HG03175 (cell line): ENCODE results near the gene RNASEL.

ENCODE experiments used
- ATAC-seq: cut with Tn5 transposase; IDR thresholded peaks from one replicate; pipeline ENCODE4 v1.9.1; 2021; ENCODE audit warnings: mild to moderate bottlenecking, moderate library complexity; ENCODE audit not compliant: unreplicated experiment

The RNASEL gene

DNA sequence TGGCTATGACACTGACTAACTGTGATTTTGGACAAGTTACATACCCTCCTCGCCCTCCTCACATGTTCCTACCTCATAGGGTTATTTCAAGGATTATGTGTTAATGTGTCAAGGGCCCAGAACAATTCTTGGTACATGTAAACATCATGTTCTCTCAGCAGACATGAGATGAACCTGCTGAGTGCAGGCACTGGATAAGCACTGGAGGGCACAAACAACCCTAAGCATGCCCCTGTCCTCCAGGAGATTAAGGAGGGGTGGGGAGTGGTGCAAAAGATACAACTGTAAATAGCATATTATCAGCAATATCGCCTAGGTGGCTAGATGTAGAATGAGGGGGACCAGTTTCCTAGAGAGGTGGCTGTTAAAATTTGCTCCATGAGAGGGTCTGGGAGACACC, 32.9 kb upstream of the RNASEL start:
- ATAC-seq = no peak

DNA sequence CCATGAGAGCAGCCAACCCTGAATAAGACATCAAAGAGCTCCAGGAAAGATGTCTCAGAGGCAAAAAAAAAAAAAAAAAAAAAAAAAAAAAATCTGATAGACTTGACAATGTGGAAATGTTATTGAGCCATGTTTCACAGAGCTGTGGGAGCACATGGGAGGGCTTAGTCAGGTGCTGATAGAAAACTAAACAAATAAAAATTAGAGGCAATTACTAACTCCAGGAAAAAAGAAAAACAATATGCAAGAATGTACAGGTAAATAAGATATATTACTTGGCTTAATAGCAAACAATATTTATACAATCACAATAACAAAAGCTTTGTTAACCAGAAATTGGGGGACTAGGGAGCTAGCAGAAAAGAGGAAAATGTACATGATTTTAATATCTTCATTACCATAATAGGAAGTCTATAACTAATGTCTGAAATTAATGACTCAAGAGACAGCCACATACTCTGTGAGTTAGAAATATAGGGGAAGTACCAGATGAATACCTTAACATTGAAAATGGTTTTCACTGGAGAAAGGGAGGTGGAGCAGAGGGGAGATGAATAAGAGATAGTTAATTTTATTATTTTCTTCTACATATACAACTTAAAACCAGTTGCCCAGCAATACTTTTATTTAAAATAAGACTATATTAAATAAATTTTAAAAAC, 32.0 kb upstream of the RNASEL start:
- no peak for ATAC-seq

DNA sequence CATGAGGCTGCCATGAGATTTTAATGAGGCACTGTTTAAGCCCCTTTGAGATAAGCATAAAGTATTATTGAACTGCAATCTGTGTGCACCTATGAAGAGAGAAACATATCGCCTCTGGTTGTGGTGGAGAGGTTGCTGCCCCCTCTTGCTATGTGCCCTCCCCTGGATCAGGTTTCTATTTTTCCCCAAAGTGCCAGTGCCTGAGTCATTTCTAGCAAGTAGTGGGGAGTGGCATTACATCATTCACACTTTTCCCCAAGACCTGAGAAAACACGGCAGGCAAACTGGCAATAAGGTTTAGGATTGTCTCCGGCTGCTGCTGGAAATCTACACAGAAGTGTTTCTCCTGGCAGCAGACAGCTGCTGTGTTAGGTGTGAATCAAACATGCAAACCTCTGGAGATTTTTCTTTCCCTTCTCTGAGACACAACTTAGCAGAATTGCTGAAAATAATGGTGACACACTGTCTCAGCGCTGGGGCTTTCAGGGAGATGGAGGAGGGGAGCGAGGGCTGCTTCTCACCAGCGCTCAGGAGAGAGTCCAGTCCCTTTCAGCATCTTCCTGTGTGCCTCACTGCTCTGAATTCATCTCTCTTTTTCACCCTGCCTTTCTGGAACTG, 28.8 kb upstream of the RNASEL start:
- ATAC-seq = no peak

DNA sequence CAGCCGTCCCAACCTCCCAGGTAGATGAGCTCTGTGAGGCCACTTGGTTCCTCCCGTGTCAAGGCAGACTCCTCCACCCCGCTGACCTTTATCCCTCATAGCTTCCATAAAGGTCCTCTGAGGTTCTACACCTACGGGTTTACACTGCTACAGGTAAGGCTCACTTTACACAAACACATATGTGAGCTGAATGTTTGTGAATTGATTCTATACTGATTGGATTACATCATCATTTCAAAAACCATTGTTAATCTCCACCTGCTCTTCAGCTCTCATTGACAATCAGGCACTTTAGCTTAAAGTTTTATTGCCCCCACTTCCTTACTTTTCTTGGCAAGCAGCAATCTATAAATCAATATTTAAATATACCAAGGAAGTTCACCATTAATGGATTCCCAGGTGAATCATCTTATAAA, 28.0 kb upstream of the RNASEL start:
- ATAC-seq = no peak

DNA sequence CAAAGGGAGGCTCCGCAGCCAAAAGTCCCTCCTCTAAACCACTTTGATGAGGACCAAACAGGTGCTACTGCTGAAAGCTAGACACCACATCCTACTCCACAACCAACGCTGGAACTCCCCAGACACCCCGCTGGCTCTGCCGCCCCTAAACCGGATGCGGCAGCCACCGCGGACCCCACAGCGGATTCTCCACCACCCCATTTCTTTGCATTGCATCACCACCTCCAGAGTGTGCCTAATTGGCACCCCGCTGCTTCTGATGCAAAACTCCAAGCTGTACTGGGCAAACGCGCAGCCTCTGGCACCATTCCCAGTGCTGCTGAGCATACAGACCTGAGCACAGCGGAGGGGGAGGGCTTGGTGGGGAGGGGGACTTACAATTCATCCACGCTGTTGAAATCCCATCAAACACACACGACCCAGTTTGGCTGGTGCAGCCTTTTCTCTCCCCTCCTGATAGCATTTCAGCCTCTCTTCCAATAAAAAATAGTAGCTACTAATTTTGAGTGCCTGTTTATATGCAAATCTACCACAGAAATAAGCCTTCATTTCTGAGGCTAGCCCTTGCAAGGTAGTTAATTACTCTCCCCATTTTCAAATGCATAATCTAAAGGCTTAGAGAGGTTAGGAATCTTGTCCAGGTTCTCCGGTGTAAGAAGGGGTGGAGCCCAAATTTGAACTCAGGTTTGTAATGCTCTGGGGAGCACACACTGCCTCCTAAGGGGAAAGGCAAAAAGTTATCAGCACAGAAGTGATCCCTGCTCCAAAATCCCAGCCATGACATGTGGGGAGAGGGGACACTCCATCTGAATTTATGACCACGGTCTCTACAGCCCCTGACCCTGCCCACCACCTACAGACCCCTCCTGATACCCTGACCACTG, 27.3 kb upstream of the RNASEL start:
- ATAC-seq = peak; percentile 71

DNA sequence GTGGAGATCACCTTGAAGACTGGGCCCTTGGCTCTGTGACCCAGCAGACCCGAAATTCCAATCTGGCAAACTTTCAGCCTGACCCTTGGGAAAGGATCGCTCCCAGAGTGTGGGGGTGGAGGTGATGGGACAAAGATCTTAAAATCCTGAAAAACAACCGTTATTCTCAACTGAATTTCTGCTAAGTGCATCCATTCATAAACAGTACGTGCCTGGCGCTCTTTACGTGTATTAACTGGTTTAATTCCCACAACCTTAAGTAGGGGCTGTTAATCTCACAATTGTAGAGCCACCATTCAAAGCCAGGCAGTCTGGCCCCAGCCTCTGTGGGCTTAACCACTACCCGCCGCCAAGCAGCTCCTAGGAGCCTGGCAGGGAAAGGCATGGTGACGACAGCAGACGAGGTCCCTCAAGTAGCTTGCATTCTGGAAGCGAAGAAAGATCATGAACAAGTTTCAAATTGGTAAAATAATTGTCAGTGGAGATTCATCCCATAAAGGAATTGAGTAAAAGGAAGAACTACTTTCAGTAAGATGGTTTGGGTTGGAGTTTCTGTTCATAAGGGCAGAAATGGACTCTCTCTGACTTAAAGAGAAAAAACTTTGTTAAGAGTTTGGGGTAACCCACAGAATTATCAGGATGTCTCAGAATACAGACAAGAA, 26.5 kb upstream of the RNASEL start:
- peak; percentile 22 for ATAC-seq

DNA sequence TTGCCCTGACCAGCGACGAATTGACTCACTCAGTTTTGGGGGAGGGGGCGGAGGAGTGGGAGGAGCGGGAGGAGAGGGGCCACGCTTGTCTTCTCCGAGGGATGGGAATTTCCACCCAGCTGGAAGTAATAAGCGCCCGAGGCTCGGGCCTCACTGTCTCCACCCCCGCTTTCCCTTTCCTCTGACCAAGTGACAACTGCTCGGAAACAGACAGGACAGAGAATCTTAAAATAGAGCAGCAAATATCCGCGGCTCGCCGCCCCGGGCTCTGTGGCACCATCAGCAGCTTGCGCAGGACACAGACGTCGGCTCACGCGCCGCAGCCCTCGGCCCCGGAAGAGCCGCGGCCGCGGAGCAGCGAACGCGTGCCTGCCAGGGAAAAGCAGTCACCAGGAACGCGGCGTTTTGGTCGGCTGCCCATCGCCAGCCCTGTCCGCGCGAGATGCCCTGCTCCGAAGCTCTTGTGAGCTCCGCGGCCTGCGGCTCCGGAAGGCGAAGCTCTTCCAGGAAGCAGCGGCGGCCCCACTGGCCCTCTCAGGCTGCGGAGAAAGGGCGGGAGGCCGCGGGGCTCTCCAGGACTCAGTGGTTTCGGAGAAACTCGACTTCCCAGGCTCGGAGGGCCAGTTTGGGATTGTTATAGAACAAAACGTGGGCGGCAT, 25.9 kb upstream of the RNASEL start:
- ATAC-seq = peak; percentile 47

DNA sequence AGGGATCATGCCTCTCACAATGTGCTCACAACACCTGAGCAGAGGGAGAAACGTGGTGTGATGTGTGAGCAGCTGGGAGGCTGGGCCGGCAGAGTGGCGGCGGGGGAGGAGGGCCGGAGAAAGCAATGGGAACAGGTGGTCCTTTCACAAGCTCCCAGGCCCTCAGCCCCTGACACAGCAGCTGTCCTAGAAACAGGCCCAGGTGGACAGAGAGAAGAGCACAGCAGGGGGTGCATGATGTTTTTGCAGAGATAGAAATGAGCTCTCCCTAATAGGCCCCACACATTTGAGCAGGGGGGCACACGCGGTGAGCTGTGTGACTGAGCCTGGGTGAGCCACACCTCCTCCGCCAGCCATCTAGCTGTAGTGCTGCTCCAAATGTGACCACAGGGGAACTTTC, 22.7 kb upstream of the RNASEL start:
- ATAC-seq = no peak

DNA sequence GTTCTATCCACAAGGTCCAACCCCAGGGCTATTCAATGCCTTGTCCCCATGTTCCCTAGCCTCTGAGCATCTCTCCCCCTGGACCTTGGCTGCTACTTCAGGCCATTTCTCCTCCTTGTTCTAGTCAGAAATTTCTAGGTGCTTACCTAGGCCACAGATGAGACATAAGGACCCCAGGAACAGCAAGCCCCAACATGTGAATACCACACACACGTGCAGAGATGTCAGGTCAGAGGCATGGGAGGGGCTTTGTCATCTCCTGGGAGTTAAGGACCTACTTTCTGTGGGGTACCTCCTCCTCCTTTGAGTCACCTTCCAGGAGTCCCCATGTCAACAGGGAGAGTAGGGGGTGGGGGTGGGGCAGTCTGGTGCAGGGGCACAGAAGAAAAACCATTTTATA, 22.3 kb upstream of the RNASEL start:
- ATAC-seq = no peak

DNA sequence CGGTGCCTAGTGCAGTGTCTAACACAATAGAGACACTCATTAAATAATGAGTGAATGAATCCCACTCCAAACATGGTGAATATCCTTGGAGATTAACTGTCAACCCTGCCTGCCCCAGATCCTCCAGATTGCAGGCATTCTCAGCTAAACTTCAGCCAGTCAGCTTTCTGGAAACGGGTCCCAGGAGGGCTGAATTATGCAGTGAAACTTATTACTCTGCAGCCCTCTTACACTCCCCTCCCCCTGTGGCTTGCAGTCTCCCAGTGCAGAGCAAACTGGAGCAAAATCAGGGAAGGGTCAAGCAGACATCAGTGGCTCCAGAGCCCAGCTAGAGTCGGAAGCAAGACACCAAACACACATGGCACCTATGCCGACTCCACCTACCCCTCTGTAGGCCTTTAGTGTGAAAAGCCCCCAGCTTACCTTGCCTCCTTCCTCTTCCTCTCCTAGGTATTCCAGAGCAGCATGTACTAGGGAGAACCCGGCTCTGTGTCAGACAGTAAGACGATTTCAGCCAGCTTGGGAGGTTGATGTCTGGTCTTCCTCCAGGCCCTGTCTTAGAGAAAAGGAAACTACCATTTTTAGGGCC, 21.6 kb upstream of the RNASEL start:
- ATAC-seq = no peak

DNA sequence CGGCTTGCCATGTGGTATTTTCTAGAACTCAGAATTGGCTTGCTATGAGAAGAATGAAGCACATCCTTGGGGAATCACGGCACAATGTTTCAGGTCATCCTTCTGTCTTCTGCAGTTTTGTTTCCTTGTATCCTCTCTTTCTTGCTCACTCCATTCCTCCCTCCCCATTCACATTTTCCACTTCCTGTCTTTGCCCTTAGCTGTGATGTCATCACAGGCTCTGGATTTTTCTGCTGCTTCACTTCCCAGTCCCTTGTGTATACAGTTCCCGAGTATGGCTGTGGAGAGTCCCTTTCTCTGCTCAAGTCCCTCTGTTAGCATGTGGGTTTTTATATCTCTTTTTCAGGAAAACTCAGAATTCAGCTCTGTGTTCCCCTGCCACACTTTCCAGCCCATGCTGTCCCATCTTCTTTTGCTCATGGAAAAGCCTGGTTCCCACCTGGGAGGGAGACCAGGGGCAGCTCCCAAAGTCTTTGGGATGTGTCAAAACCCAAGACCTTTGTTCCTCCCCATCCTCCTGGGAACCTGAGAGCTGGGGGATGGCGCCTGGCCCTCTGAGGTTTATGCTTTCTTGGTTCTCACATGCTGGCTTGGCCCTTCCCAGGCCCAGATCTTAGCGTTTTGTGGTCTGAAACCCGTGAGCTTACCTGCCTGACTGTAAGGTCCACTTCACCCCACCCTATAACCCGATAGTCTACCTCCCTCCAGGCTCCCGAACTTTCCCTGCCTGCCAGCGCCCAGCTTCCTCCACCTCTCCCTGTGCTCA, 20.0 kb upstream of the RNASEL start:
- ATAC-seq = no peak

DNA sequence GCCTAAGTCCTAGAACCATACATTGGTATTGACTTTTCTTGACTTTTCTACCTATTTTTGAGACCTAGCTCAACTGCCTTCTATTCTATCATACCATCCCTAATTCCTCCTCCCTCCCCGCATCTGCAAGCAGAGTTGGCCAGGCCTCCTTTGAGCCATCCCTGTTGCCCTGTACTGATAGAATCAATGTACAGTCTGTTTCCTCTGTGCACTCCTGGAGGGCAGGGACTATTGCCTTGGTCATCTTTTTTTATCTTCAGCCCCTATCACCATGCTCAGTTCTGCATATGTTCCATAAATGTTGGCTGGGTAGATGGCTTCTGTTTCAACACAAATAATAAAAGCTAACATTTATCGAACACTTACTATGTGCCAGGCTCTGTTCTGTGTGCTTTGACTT, 19.2 kb upstream of the RNASEL start:
- no peak for ATAC-seq

DNA sequence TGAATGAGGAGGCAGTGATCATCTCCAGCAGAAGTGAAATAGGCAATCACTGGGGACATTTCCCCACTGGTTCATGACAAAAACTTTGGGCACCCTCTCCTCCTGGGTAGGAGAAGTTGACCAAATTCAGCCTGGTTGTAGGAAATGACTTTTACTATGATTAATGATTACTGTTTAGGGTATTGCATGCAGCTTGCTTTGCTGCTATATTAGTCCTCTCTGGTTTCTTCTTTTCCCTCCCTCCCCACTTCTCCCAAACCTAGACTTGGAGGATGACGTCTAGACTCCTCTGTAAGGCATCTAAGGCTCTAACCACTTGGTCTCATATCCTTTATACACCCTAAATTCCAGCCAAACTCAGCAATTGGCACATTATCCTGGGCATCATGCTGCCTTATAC, 18.5 kb upstream of the RNASEL start:
- no peak for ATAC-seq

DNA sequence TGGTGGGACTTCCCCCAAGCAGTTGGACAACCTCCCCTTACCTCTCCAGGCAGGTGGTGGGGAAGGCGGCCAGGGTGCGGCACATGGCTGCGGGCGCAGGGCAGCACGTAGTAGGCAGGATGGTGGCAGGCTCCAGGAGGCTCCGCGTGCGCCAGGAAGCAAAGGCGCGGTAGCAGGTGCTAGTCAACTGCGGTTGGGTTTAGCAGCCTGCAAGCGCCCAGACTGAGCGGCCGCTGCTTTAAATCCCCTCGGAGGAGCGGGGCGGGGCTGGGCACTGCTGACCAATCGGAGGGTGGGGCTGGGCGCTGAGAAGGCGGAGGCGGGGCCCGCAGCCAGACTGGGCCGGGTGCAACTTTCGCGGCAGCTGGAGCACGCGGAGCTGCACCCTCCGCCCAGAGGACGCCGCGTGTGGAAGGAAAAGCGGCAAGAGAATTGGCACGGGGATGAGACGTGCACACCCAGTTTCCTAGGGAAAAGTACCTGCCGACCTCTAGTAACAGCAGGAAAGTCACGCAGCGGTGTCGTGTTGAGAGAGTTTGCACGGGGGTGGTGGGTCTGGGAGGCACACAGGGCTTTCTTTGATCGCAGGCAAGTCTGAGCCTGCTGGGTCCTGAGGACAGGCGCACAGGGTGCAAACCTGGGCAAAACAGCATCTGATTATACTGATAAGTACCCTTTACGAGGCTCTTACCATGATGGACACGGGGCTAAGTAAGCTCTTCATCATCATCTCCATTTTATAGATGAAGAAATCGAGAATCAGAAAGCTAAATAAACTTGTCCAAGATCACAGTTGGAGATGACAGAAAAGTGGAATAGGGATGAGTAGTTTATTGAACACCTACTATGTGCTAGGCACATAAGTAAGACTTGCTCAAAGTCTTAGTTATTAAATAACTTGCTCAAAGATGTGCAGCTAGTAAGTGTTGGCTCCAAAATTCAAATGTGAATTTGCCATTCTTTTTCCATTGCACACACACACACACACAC, 15.4 kb upstream of the RNASEL start, which contains the start of gene RGS16:
TSS of gene RGS16 (minus strand) at position 215 of the 990 bp plus-strand sequence. CDS start at position 85, 130 bp downstream.
- peak; percentile 92 for ATAC-seq

DNA sequence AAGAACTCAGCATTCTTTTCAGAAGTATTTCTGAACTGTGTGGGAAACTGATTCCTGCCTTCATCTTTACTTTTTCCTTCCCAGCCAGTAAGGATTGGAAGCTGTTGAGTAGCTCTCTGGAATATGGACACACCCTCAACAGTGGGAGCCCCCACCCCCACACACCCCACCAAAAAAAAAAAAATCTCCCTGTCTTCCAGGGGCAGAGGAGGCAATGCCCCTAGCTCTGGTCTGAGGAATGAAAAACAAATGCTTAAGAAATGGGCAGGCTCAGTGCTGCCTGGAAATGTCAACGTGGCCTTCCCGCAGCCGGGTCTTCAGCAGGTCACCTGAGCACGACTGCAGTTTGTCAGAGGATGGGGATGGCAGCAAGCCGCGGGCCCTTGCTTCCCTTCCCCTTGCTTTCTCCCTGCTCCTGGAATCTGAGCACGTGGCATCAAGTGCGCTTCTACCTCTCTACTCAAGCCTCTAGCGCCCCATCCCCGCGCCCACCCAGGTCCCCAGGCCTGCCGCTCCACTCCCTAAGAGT, 14.7 kb upstream of the RNASEL start:
- peak; percentile 15 for ATAC-seq

DNA sequence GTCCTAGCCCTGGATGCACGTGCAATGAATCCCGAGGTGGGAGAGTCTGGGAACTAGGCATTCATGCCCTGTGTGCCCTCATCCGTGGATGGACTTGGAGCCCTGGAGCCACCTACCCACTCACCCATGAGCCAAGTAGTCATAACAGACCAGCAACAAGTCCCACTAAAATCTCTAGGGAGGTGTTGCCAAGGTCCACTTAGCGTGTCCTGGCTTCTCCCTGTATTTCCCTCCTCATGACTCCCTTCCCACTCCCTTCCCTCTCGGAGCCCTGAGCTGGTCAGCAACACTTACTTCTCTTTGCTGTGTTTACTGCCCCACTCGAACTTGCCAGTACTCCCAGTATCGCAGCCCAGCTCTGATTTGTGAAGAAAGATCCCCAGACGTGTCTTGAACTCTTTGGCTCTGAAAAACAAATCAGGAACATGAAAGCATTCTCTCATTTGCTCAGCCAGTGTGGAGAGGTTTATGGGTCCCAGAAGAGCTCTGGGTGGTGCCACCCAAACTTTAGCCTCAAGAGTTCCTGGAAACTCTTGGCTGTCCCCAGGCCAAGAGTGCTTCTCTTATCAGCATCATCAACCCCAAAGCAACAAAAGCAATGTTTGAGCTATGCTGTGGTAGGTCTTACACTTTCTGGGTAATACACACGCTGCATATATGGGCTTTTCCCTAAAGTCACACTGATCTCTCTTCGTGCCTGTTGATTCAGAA, 14.0 kb upstream of the RNASEL start:
- no peak for ATAC-seq

DNA sequence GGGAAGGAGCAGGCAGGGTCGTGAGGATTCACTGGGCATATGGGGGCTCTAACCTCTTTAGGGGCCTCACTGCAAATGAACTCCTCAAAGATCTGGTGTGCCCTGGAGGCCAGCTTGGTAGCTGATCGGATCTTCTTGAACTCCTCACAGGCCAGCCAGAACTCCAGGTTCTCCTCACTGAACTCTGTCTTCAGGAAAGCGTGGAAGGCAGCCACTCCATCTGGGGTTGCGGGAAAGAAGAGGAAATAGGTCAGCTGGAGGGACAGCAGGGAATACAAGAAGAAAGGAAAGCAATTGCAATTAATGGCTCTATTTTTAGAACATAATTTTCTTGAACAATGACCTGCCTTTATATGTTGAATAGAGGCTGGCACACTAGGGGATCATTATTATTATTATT, 12.9 kb upstream of the RNASEL start:
- ATAC-seq = no peak

DNA sequence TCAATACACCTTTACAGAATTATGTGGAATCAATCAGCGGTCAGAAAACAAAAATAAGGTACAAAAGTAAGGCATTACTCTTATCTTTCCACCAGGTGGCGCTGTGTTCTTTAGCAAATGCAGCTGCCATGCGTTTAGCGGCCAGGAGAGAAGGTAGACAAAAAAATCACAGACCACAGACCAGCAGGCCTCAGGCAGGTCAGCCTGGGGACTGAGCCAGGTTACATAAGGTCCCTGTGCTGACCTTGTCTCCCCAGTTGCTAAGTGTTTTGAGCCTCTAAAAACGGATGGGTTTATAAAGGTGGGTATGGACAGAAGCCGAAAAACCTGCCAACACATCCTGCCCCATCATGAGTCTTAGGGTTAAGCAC, 12.3 kb upstream of the RNASEL start:
- ATAC-seq = no peak
